Liver (tissue), 9 donors: Measurements from ENCODE around the gene HSD3B7. TPM values are rescaled to one million over a fixed set of nuclear protein-coding genes. Genes with fewer than 3 reads are reported as not detected.

ENCODE experiments used
- DNase-seq: peaks from one replicate; pipeline ENCODE4 v3.0.0-alpha.2; 2017; ENCODE audit warnings: low spot score
- H3K27ac ChIP-seq, 2 donors: one replicate each; pipeline ENCODE4 v1.7.0; 2013; ENCODE audit warnings: inconsistent platforms in 2 of 2, low read length in 2 of 2, control low read depth in 1 of 2, low read depth in 1 of 2, mild to moderate bottlenecking in 1 of 2
- H3K27me3 ChIP-seq, 4 donors: one replicate each; pipeline versions ENCODE4 v1.6.1 to v1.7.0; 2013; ENCODE audit warnings: low read length in 3 of 4, inconsistent platforms in 1 of 4, mild to moderate bottlenecking in 1 of 4, moderate library complexity in 1 of 4; ENCODE audit not compliant: control insufficient read depth in 4 of 4, insufficient read depth in 4 of 4
- H3K36me3 ChIP-seq, 4 donors: one replicate each; pipeline versions ENCODE4 v1.6.1 to v1.7.0; 2013; ENCODE audit warnings: low read length in 3 of 4, mild to moderate bottlenecking in 3 of 4, low read depth in 1 of 4, moderate library complexity in 1 of 4; ENCODE audit not compliant: control insufficient read depth in 4 of 4, insufficient read depth in 3 of 4
- H3K4me1 ChIP-seq, 4 donors: one replicate each; pipeline versions ENCODE4 v1.6.1 to v1.7.0; 2013; ENCODE audit warnings: low read length in 3 of 4, mild to moderate bottlenecking in 3 of 4, moderate library complexity in 1 of 4; ENCODE audit not compliant: control insufficient read depth in 4 of 4, insufficient read depth in 4 of 4
- H3K4me3 ChIP-seq, 3 donors: one replicate each; pipeline versions ENCODE4 v1.6.1 to v1.7.0; 2013; ENCODE audit warnings: low read length in 3 of 3, control low read depth in 1 of 3, low read depth in 1 of 3, mild to moderate bottlenecking in 1 of 3
- H3K9ac ChIP-seq, 2 donors: one replicate each; pipeline ENCODE4 v1.7.0; 2013; ENCODE audit warnings: low read length in 2 of 2, mild to moderate bottlenecking in 2 of 2, moderate library complexity in 2 of 2, control low read depth in 1 of 2, low read depth in 1 of 2
- H3K9me3 ChIP-seq, 4 donors: one replicate each; pipeline versions ENCODE4 v1.6.1 to v1.7.0; 2013; ENCODE audit warnings: low read length in 3 of 4; ENCODE audit not compliant: control insufficient read depth in 4 of 4
- ATF3 ChIP-seq: IDR thresholded peaks from 2 replicates; pipeline ENCODE4 v1.6.1; 2016; ENCODE audit warnings: antibody characterized with exemption
- CTCF ChIP-seq: fragments of 150-350 bp; IDR thresholded peaks from 2 replicates; pipeline ENCODE4 v1.5.1; 2017; ENCODE audit warnings: improper control_type of control experiment, low read depth, low read length; ENCODE audit not compliant: missing input control
- EGR1 ChIP-seq, 2 donors: IDR thresholded peaks; 2 replicates each; pipeline ENCODE4 v1.6.1; 2016 to 2018; ENCODE audit warnings: antibody characterized with exemption in 2 of 2, low read depth in 2 of 2
- FOXA1 ChIP-seq: IDR thresholded peaks from 2 replicates; pipeline ENCODE4 v1.6.1; 2016; ENCODE audit warnings: antibody characterized with exemption
- FOXA2 ChIP-seq: IDR thresholded peaks from 2 replicates; pipeline ENCODE4 v1.6.1; 2016; ENCODE audit warnings: antibody characterized with exemption
- GABPA ChIP-seq, 2 donors: IDR thresholded peaks in 1 of 2; conservative IDR thresholded peaks in 1 of 2; 2 replicates each; pipeline ENCODE4 v1.6.1; 2016; ENCODE audit warnings: antibody characterized with exemption in 2 of 2, mild to moderate bottlenecking in 1 of 2, moderate library complexity in 1 of 2
- HNF4A ChIP-seq, 2 donors: conservative IDR thresholded peaks; 2 replicates each; pipeline ENCODE4 v1.6.1; 2016; ENCODE audit warnings: antibody characterized with exemption in 2 of 2, mild to moderate bottlenecking in 2 of 2
- HNF4G ChIP-seq: IDR thresholded peaks from 2 replicates; pipeline ENCODE4 v1.6.1; 2016; ENCODE audit warnings: antibody characterized with exemption
- JUND ChIP-seq, 2 donors: IDR thresholded peaks; 2 replicates each; pipeline ENCODE4 v1.6.1; 2016; ENCODE audit warnings: antibody characterized with exemption in 2 of 2
- MAX ChIP-seq: IDR thresholded peaks from 2 replicates; pipeline ENCODE4 v1.6.1; 2016; ENCODE audit warnings: antibody characterized with exemption
- NR2F2 ChIP-seq: IDR thresholded peaks from 2 replicates; pipeline ENCODE4 v1.6.1; 2016; ENCODE audit warnings: antibody characterized with exemption
- REST ChIP-seq: IDR thresholded peaks from 2 replicates; pipeline ENCODE4 v1.6.1; 2016; ENCODE audit warnings: antibody characterized with exemption, mild to moderate bottlenecking
- RXRA ChIP-seq, 2 donors: IDR thresholded peaks; 2 replicates each; pipeline ENCODE4 v1.6.1; 2017 to 2018; ENCODE audit warnings: antibody characterized with exemption in 2 of 2, mild to moderate bottlenecking in 1 of 2
- TAF1 ChIP-seq: conservative IDR thresholded peaks from 2 replicates; pipeline ENCODE4 v1.6.1; 2016; ENCODE audit warnings: antibody characterized with exemption, mild to moderate bottlenecking
- YY1 ChIP-seq: IDR thresholded peaks from 2 replicates; pipeline ENCODE4 v1.6.1; 2016; ENCODE audit warnings: antibody characterized with exemption, mild to moderate bottlenecking
- ZBTB33 ChIP-seq: IDR thresholded peaks from 2 replicates; pipeline ENCODE4 v1.6.1; 2016; ENCODE audit warnings: antibody characterized with exemption
- WGBS: extraction: QIAGEN DNeasy Blood & Tissue Kit; methylation state at CpG from one replicate; pipeline ENCODE4 v1.1.7; 2013; 5-methylcytosine and 5-hydroxymethylcytosine counted together
- polyA plus RNA-seq, 2 donors: library from polyadenylated mRNA; stranded (reverse) in 1 of 2; unstranded in 1 of 2; fragments of 200-250 nt in 1 of 2; fragments of >200 nt in 1 of 2; fragmentation: Nextera tagmentation in 1 of 2; extraction: Ambion mirVana in 1 of 2; gene quantifications; one replicate each; pipeline versions ENCODE4 v1.2.1 to v1.2.3, GENCODE V29; 2013 to 2015
- total RNA-seq, 2 donors: library from RNA; depleted of rRNA; stranded (reverse); fragments of >200 nt; gene quantifications; one replicate each; pipeline ENCODE4 v1.2.3, GENCODE V29; 2014
- donor health status: healthy.
- donor health status: healthy.
- donor health status: healthy.
- donor health status: healthy.
- donor health status: healthy.

Gene HSD3B7
- total and polyA plus RNA-seq, 4 donors, result 23.9 to 93.9 (median 79.4) TPM

GRCh38 chr16:30950516-30951065 lies 34.4 kb upstream of the HSD3B7 start:
- Histone ChIP-seq H3K27ac (peak overlapping the region; percentile 91 to 92), H3K4me3 (peak overlapping the region; percentile 33 to 90 (median 86)), H3K9ac (peak overlapping the region in 1 of 2 donors; percentile 65), H3K4me1 (peaks cover 21 to 56% (median 48%) of the 10 kb centered on the region in 4 donors), H3K9me3 (no peaks in the 10 kb centered on the region), H3K27me3 (no peaks in the 10 kb centered on the region), H3K36me3 (no peaks in the 10 kb centered on the region)
- TF ChIP-seq EGR1 (IDR thresholded peaks at IDR 0.05; ENCODE audit: low read depth in 2 of 2), result no peak
- TF ChIP-seq RXRA (IDR thresholded peaks at IDR 0.05), result no peak
- TF ChIP-seq ZBTB33, result no peak
- TF ChIP-seq REST, result no peak
- TF ChIP-seq MAX, result no peak
- no peak for TF ChIP-seq FOXA2
- WGBS, result 50% methylated on average over 8 of the region's 8 CpGs
- DNase-seq, result no peak

- peak overlapping the region; percentile 91 to 92 for H3K27ac ChIP-seq
Observed at GRCh38 chr16:30951193-30951592, 33.8 kb upstream of the HSD3B7 start.

More at GRCh38 chr16:30951193-30951592, 33.8 kb upstream of the HSD3B7 start:
- H3K9me3 ChIP-seq, result no peaks in the 10 kb centered on the region
- H3K36me3 ChIP-seq, result no peaks in the 10 kb centered on the region
- 33% methylated on average over 1 of the region's 1 CpG for WGBS
- peaks cover 21 to 60% (median 48%) of the 10 kb centered on the region in 4 donors for H3K4me1 ChIP-seq
- H3K4me3 ChIP-seq, result no peak overlapping the region
- peak overlapping the region in 1 of 2 donors; percentile 17 for H3K9ac ChIP-seq
- H3K27me3 ChIP-seq, result no peaks in the 10 kb centered on the region
- TF ChIP-seq FOXA2 (no peak), REST (no peak), HNF4G (no peak), RXRA (IDR thresholded peaks at IDR 0.05) (no peak), YY1 (no peak), HNF4A (conservative IDR thresholded peaks at IDR 0.05) (no peak), TAF1 (no peak), ATF3 (no peak), MAX (no peak), NR2F2 (no peak), FOXA1 (no peak), EGR1 (IDR thresholded peaks at IDR 0.05; ENCODE audit: low read depth in 2 of 2) (no peak), GABPA (IDR thresholded peaks at IDR 0.05 in 1 of 2, conservative IDR thresholded peaks at IDR 0.05 in 1 of 2) (no peak), JUND (IDR thresholded peaks at IDR 0.05) (no peak), CTCF (no peak), ZBTB33 (no peak)
- no peak for DNase-seq
